B cell (primary cell): ENCODE data around the gene RNF157. TPM values are rescaled to one million over a fixed set of nuclear protein-coding genes. Genes with fewer than 3 reads are reported as not detected.
A peak's percentile ranks its signal among the peaks of the same experiment; 100 is the strongest.
"Not testable (repeated sequence)": the region's sequence is repeated elsewhere in the genome, so short reads cannot be mapped to it uniquely, and the experiment has no call there.

Experiments used
- ATAC-seq: fragments of 200-7000 bp; cut with Tn5 transposase; one replicate; pipeline ENCODE4 v1.10.0; 2021; ENCODE audit warnings: low read depth, mild to moderate bottlenecking, moderate number of reproducible peaks, moderate library complexity
- CTCF ChIA-PET: fragments of 350-600 bp; sonication (Branson Sonifier 250); formaldehyde crosslinking; loops from one replicate; lab custom pipeline; 2021; ENCODE audit warnings: antibody characterized with exemption, inconsistent platforms; lab: Charles Lee
- POLR2A ChIA-PET: fragments of 350-600 bp; sonication (Branson Sonifier 250); formaldehyde crosslinking; loops from one replicate; lab custom pipeline; 2021; ENCODE audit warnings: antibody characterized with exemption; lab: Charles Lee
- DNase-seq: peaks from one replicate; pipeline ENCODE4 v3.0.0; 2013
- H2AFZ ChIP-seq: 2 replicates; pipeline ENCODE4 v1.6.1; 2012; ENCODE audit warnings: mild to moderate bottlenecking, low read depth, low read length; ENCODE audit not compliant: insufficient read depth, poor library complexity, severe bottlenecking
- H3K27ac ChIP-seq, 2 donors: 1 replicate in 1 of 2; 2 replicates in 1 of 2; pipeline ENCODE4 v1.5.1; 2012 to 2013; ENCODE audit warnings: low read length in 2 of 2, mild to moderate bottlenecking in 2 of 2, moderate library complexity in 1 of 2
- H3K27me3 ChIP-seq, 4 experiments: fragments of 200-600 bp in 1 of 4; sonication (generic) in 1 of 4; replicated peaks in 1 of 4; 1 replicate in 2 of 4; 2 replicates in 2 of 4; pipeline versions ENCODE4 v1.6.1 to v1.7.0; 2013 to 2016; ENCODE audit warnings: low read length in 3 of 4, mild to moderate bottlenecking in 2 of 4, mixed read lengths in 1 of 4, moderate library complexity in 1 of 4; ENCODE audit not compliant: insufficient read depth in 4 of 4, control insufficient read depth in 3 of 4; ENCODE audit errors: control extremely low read depth in 1 of 4
- H3K36me3 ChIP-seq, 2 experiments: replicated peaks in 1 of 2; 1 replicate in 1 of 2; 2 replicates in 1 of 2; pipeline versions ENCODE4 v1.6.1 to v1.7.1; 2013; ENCODE audit warnings: low read length in 1 of 2; ENCODE audit not compliant: insufficient read depth in 2 of 2, control insufficient read depth in 1 of 2; ENCODE audit errors: control extremely low read depth in 1 of 2, extremely low read depth in 1 of 2
- H3K4me1 ChIP-seq, 2 donors: fragments of 200-600 bp in 1 of 2; sonication (generic) in 1 of 2; 1 replicate in 1 of 2; 2 replicates in 1 of 2; pipeline versions ENCODE4 v1.5.1 to v1.6.1; 2013 to 2017; ENCODE audit warnings: low read length in 2 of 2; ENCODE audit not compliant: control insufficient read depth in 2 of 2, insufficient read depth in 2 of 2
- H3K4me2 ChIP-seq: replicated peaks from 2 replicates; pipeline ENCODE3; 2012; ENCODE audit warnings: mild to moderate bottlenecking, low read depth, low read length; ENCODE audit not compliant: poor library complexity, severe bottlenecking
- H3K4me3 ChIP-seq, 5 experiments: fragments of 200-600 bp in 1 of 5; sonication (generic) in 1 of 5; 1 replicate in 3 of 5; 2 replicates in 2 of 5; pipeline versions ENCODE4 v1.5.1 to v1.7.0; 2011 to 2016; ENCODE audit warnings: low read length in 4 of 5, mild to moderate bottlenecking in 4 of 5, low read depth in 2 of 5, control low read depth in 1 of 5, moderate library complexity in 1 of 5; ENCODE audit not compliant: insufficient read depth in 1 of 5; ENCODE audit errors: control extremely low read depth in 1 of 5, extremely low read depth in 1 of 5
- H3K79me2 ChIP-seq: fragments of 200-600 bp; sonication (generic); one replicate; pipeline ENCODE4 v1.6.0; 2016; ENCODE audit warnings: low read length; ENCODE audit not compliant: control insufficient read depth, insufficient read depth
- H3K9ac ChIP-seq: fragments of 200-600 bp; sonication (generic); 2 replicates; pipeline ENCODE4 v1.6.1; 2017; ENCODE audit warnings: mild to moderate bottlenecking, low read length, moderate library complexity
- H3K9me3 ChIP-seq, 3 donors: one replicate each; pipeline versions ENCODE4 v1.6.1 to v1.7.1; 2013; ENCODE audit warnings: low read length in 2 of 3; ENCODE audit not compliant: control insufficient read depth in 2 of 3, insufficient read depth in 1 of 3; ENCODE audit errors: control extremely low read depth in 1 of 3
- H4K20me1 ChIP-seq: 2 replicates; pipeline ENCODE4 v1.6.0; 2012; ENCODE audit warnings: mild to moderate bottlenecking, low read length; ENCODE audit not compliant: insufficient read depth, control insufficient read depth, poor library complexity, severe bottlenecking
- H3K27ac Mint-ChIP-seq: one replicate; pipeline ENCODE4 v1.8.0; 2021; ENCODE audit warnings: mixed read lengths
- H3K27me3 Mint-ChIP-seq: one replicate; pipeline ENCODE4 v1.8.0; 2021; ENCODE audit warnings: mixed read lengths
- H3K4me1 Mint-ChIP-seq: one replicate; pipeline ENCODE4 v1.8.0; 2021; ENCODE audit warnings: mixed read lengths
- H3K4me3 Mint-ChIP-seq: one replicate; pipeline ENCODE4 v1.8.0; 2021; ENCODE audit warnings: mixed read lengths
- H3K9me3 Mint-ChIP-seq: one replicate; pipeline ENCODE4 v1.8.0; 2022; ENCODE audit warnings: mixed read lengths; ENCODE audit not compliant: insufficient read depth
- EZH2 ChIP-seq: IDR thresholded peaks from 2 replicates; pipeline ENCODE4 v1.6.1; 2012; ENCODE audit warnings: borderline replicate concordance, low read depth, mild to moderate bottlenecking, moderate library complexity, low read length; ENCODE audit not compliant: insufficient read depth, poor library complexity, severe bottlenecking
- WGBS: methylation state at CpG from one replicate; pipeline ENCODE4 v1.1.5; 2013; ENCODE audit warnings: missing lambda C conversion rate; ENCODE audit not compliant: insufficient coverage; 5-methylcytosine and 5-hydroxymethylcytosine counted together
- intact Hi-C: fragments of 100-400 bp; cut with micrococcal nuclease; formaldehyde crosslinking; loops from one replicate; pipeline ENCODE4 v1.10.0; 2022
- polyA plus RNA-seq: library from polyadenylated mRNA; depleted of rRNA; stranded (reverse); fragments of >200 nt; gene quantifications from 2 replicates; pipeline ENCODE4 v1.2.3, GENCODE V29; 2012
- total RNA-seq, 2 donors: library from RNA; stranded (reverse); fragments of 120-200 nt in 1 of 2; gene quantifications; 1 replicate in 1 of 2; 2 replicates in 1 of 2; pipeline versions ENCODE4 v1.2.3 to v1.2.4, GENCODE V29; 2013 to 2022
- TF ChIP-seq, protein P1 (sequence below): fragments of 200-600 bp; IDR thresholded peaks from one replicate; pipeline ENCODE4 v1.8.0; 2022; ENCODE audit warnings: antibody characterized with exemption, mild to moderate bottlenecking

Gene RNF157
- total and polyA plus RNA-seq, 2 donors (not counting 1 experiment from before 2014, with no cell fraction given): 0.54 to 1.2 TPM

DNA sequence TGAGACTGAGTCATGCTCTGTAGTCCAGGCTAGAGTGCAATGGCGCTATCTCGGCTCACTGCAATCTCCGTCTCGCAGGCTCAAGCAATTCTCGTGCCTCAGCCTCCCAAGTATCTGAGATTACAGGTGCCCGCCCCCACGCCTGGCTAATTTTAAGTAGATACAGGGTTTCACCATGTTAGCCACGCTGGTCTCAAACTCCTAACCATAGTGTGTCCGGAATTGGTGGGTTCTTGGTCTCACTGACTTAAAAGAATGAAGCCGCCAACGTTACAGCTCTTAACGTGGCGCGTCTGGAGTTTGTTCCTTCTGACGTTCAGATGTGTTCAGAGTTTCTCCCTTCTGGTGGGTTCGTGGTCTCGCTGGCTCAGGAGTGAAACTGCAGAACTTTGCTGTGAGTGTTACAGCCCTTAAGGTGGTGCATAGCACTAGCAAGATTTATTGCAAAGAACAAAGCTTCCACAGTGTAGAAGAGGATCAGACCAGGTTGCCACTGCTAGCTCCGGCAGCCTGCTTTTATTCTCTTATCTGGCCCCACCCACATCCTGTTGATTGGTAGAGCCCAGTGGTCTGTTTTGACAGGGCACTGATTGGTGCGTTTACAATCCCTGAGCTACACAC, 16.2 kb upstream of the RNF157 start:
- H3K9me3 ChIP-seq, DNase-seq, H3K9me3 Mint-ChIP-seq, H3K27ac ChIP-seq, POLR2A ChIA-PET, H3K4me3 ChIP-seq, H3K27ac Mint-ChIP-seq, H3K27me3 ChIP-seq, H3K79me2 ChIP-seq, H3K27me3 Mint-ChIP-seq, H3K4me3 Mint-ChIP-seq, intact Hi-C loops, H4K20me1 ChIP-seq, H3K4me2 ChIP-seq, ATAC-seq, H3K9ac ChIP-seq, H3K36me3 ChIP-seq: not testable (repeated sequence)
- CTCF ChIA-PET: interaction anchor here (0.8 to 1.3 kb wide), 3 partner anchors 8 to 23 kb away, joined by 3 to 5 read pairs (median 3); partner anchors contain the start of gene UBALD2
- 72% methylated on average over 16 of the region's 19 CpGs for WGBS
- peaks cover 40 to 41% of the 10 kb centered on the region in 2 donors for H3K4me1 ChIP-seq
- peaks cover 47% of the 10 kb centered on the region for H3K4me1 Mint-ChIP-seq
- peak overlapping the region; percentile 9 for H2AFZ ChIP-seq

DNA sequence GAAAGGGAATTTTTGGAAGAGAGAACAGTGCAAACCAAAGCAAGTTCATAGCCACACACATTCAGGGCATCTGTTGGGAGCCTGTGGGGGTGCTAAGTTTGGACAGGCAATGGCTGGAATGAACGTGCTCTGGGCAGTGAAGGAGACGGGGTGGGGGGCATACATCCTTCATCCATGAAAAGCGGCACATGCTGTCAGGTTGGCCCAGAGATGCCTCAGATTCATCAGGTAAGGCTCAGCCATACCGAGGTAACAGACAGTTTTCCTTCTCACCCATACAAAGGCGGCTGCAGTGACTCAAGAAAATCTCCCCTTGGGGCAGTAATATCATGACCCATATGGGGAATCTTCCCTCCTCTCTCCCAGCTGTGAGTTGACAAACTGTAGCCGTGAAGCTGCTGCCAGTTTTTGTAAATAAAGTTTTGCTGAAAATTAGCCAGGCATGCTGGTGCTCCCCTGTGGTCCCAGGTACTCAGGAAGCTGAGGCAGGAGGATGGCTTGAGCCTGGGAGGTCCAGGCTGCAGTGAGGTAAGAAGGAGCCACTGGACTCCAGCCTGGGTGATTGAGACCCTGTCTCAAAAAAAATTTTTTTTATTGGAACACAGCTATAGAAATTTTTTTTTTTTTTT, 15.6 kb upstream of the RNF157 start:
- Histone ChIP-seq H3K9ac (no peak overlapping the region), H2AFZ (no peak overlapping the region), H3K9me3 (peaks cover 0 to 3% (median 0%) of the 10 kb centered on the region in 3 donors), H3K4me3 (no peak overlapping the region), H3K27me3 (no peaks in the 10 kb centered on the region), H3K4me1 (peaks cover 38 to 39% of the 10 kb centered on the region in 2 donors), H3K4me2 (no peak overlapping the region), H3K36me3 (no peaks in the 10 kb centered on the region), H4K20me1 (no peaks in the 10 kb centered on the region), H3K79me2 (no peaks in the 10 kb centered on the region), H3K27ac (no peak overlapping the region)
- no peak for TF ChIP-seq EZH2
- TF ChIP-seq, protein P1, sequence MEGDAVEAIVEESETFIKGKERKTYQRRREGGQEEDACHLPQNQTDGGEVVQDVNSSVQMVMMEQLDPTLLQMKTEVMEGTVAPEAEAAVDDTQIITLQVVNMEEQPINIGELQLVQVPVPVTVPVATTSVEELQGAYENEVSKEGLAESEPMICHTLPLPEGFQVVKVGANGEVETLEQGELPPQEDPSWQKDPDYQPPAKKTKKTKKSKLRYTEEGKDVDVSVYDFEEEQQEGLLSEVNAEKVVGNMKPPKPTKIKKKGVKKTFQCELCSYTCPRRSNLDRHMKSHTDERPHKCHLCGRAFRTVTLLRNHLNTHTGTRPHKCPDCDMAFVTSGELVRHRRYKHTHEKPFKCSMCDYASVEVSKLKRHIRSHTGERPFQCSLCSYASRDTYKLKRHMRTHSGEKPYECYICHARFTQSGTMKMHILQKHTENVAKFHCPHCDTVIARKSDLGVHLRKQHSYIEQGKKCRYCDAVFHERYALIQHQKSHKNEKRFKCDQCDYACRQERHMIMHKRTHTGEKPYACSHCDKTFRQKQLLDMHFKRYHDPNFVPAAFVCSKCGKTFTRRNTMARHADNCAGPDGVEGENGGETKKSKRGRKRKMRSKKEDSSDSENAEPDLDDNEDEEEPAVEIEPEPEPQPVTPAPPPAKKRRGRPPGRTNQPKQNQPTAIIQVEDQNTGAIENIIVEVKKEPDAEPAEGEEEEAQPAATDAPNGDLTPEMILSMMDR: no peak
- no peak for DNase-seq
- intact Hi-C loops: no loop called here
- no peak overlapping the region for H3K4me3 Mint-ChIP-seq
- H3K27me3 Mint-ChIP-seq: no peaks in the 10 kb centered on the region
- H3K9me3 Mint-ChIP-seq: no peaks in the 10 kb centered on the region
- CTCF ChIA-PET: interaction anchor here (0.8 to 1.3 kb wide), 3 partner anchors 9 to 24 kb away, joined by 3 to 5 read pairs (median 3); partner anchors contain the start of gene UBALD2
- 100% methylated on average over 3 of the region's 6 CpGs for WGBS
- no peak for ATAC-seq
- peaks cover 48% of the 10 kb centered on the region for H3K4me1 Mint-ChIP-seq
- POLR2A ChIA-PET: no interaction called here
- H3K27ac Mint-ChIP-seq: no peak overlapping the region
